Epithelial cell of proximal tubule (primary cell): ENCODE results near the gene CNOT2. TPM values are rescaled to one million over a fixed set of nuclear protein-coding genes. Genes with fewer than 3 reads are reported as not detected.

Experiments used
- DNase-seq: peaks from one replicate; pipeline ENCODE4 v3.0.0-alpha.2; 2011; ENCODE audit warnings: low read depth
- H3K4me3 ChIP-seq: 2 replicates; pipeline ENCODE4 v1.5.1; 2011; ENCODE audit warnings: low read depth, mild to moderate bottlenecking, low read length
- total RNA-seq: library from RNA; depleted of rRNA; stranded (reverse); fragments of >200 nt; gene quantifications from 2 replicates; pipeline ENCODE4 v1.2.3, GENCODE V29; 2015
- TF ChIP-seq, protein P1 (sequence below): conservative IDR thresholded peaks from 2 replicates; pipeline ENCODE4 v1.5.1; 2012; ENCODE audit warnings: low read depth, mild to moderate bottlenecking, low read length

The CNOT2 gene, protein sequence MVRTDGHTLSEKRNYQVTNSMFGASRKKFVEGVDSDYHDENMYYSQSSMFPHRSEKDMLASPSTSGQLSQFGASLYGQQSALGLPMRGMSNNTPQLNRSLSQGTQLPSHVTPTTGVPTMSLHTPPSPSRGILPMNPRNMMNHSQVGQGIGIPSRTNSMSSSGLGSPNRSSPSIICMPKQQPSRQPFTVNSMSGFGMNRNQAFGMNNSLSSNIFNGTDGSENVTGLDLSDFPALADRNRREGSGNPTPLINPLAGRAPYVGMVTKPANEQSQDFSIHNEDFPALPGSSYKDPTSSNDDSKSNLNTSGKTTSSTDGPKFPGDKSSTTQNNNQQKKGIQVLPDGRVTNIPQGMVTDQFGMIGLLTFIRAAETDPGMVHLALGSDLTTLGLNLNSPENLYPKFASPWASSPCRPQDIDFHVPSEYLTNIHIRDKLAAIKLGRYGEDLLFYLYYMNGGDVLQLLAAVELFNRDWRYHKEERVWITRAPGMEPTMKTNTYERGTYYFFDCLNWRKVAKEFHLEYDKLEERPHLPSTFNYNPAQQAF
- total RNA-seq: 62.6 and 75.3 TPM in 2 replicates

DNA sequence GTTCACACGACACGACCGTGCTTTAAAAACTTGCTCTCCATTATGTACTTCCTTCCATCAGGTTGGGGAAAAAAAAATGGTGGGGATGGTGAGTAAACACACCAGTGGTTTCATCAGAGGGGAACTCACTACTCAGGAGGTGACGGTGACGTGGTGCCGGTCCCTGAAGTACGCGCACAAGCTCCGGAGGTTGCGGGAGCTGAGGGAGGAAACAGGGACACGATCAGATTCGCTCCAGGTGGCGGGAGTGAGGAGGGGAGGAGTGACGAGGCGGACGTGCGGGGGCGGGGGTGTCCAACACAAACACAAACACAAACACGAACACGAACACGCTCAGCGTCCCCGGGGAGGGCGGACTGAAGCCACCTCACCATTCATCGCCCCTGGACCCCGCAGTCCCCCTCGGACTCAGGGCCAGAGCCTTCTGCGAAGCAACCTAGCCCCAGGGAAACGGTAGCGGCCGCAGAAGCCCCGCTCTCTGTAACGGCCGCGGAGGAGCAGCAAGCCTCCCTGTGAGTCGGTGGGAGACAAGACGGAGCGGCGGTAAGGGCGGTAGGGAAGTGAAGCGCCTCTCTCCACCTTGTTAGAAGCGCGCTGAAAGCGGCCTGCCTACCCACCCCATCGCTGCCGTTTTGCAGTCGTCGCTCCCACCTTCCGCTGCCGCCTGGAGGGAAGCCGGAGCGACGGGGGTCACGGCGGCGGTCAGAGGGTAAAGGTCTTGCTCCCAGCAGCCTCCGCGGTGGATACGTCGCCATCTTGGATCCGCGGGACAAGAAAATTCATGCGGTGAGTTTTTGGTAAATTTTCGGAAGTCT, at the start of gene CNOT2:
TSS of gene CNOT2 (plus strand) at position 739 of the 815 bp plus-strand sequence. CDS start 34,794 bp downstream, outside the sequence.
- TF ChIP-seq, protein P1, sequence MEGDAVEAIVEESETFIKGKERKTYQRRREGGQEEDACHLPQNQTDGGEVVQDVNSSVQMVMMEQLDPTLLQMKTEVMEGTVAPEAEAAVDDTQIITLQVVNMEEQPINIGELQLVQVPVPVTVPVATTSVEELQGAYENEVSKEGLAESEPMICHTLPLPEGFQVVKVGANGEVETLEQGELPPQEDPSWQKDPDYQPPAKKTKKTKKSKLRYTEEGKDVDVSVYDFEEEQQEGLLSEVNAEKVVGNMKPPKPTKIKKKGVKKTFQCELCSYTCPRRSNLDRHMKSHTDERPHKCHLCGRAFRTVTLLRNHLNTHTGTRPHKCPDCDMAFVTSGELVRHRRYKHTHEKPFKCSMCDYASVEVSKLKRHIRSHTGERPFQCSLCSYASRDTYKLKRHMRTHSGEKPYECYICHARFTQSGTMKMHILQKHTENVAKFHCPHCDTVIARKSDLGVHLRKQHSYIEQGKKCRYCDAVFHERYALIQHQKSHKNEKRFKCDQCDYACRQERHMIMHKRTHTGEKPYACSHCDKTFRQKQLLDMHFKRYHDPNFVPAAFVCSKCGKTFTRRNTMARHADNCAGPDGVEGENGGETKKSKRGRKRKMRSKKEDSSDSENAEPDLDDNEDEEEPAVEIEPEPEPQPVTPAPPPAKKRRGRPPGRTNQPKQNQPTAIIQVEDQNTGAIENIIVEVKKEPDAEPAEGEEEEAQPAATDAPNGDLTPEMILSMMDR: no peak
- DNase-seq: peak; percentile 37
- H3K4me3 ChIP-seq: peak within 1 kb of the TSS; percentile 87

DNA sequence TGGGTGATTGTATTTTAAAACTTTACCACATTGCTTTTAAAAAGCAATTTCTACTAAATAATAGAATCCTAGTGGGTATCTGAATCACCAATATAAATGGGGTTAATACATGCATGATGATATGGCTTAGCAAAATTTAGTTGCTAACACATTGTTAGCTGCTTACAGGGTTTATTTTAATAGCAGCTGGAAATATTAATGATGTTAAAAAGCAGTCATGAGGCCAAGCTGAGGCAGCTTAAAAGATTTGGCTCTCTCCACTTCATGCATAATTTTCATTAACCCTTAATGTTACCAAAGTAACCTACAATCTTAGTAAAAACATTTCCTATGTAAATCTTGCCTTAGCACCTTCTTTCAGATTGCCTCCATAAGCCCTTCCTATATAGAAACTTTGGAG, 49.2 kb upstream of the CNOT2 start:
- TF ChIP-seq, protein P1: no peak
- no peak for DNase-seq

DNA sequence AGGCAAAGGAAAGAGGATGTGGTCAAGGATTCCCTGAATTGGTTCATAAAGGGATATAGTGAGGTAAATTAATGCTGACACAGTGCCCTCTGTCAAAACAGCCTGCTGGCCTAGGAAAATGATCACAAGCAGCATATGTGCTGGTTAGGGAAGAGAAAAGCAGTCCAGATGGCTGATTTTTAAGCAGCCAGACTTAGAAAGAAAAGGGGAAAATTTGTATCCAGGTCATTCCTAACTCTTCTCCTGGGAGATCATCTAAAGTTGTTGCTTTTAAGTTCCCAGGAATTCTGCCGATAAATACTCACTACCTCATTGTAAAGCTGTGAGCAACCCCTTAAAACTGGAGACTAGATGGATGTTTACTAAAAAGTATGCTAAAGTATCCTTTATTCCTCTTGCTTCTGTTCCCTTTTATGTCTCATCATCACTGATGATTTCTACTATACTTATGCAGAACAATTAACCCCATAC, 46.4 kb upstream of the CNOT2 start:
- H3K4me3 ChIP-seq: no peak overlapping the region
- TF ChIP-seq, protein P1: no peak
- DNase-seq: no peak

More for the DNA sequence above, 49.2 kb upstream of the CNOT2 start:
- H3K4me3 ChIP-seq: no peak overlapping the region

DNA sequence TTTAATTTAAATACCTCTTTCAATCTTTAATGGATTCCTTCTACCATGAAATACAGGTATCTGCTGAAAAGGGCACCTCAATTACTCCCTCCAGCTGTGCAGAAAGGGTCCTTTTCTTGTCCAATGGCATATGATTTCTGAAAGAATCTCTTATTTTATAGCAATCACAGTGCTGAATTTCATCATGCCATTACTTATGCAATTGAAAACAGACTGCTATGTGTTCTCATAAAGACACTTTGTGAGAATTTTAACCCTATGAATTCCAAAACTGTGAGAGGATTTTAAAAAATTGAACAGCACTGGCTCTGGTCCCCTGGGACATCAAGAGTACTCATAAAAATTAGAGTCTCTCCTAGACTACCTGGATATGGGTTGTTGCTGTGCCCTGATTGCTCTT, 45.9 kb upstream of the CNOT2 start:
- DNase-seq: no peak
- no peak overlapping the region for H3K4me3 ChIP-seq
- TF ChIP-seq, protein P1: no peak

DNA sequence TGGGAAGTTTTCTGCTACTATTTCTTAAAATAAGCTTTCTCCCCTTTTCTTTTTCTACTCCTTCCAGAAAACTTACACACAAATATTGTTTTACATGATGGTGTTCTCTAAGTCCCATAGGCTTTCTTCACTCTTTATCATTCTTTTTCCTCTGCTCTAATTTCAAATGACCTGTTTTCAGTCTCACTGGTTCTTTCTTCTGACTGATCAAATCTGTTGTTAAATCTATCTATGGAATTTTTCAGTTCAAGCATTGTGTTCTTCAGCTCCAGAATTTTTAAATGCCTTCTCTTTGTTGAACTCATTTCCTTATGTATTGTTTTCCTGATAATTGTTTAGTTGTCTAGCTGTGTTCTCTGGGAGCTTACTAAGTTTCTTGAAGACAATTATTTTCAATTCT, 29.5 kb upstream of the CNOT2 start:
- DNase-seq: no peak
- H3K4me3 ChIP-seq: no peak overlapping the region
- TF ChIP-seq, protein P1: no peak

DNA sequence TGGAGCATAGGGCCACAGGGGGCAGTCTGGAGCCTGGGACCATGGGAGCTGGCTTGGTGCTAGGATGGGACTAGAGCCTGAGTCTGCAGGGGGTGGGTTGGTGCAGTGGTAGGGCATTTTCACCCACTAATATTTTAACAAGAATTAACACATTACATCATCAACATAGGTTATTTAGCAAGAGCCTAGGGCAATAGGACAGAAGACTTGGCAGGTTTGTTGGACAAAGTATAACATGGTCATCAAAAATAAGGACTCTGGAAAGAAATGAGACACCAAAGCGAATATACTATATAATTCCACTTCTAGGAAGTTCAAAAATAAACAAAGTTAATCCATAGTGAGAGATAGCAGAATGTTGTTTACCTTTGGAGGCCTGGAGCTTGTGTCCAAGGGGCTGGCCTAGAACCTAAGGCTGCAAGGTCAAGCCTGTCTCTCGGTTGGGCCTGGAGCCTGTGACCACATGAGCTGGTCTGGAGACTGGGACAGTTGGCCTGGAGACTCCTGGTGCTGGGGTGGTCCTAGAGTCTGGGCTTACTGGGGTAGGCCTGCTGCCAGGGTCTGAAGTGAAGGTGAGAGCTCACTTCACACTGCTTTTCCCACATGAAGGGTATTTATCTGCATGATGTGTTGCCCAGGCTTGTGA, 28.1 kb upstream of the CNOT2 start:
- no peak for DNase-seq
- H3K4me3 ChIP-seq: no peak overlapping the region
- TF ChIP-seq, protein P1: no peak
